Gastrocnemius medialis (tissue), 4 donors: Measurements from ENCODE around the gene HDAC7. TPM values are rescaled to one million over a fixed set of nuclear protein-coding genes. Genes with fewer than 3 reads are reported as not detected.
A peak's percentile ranks its signal among the peaks of the same experiment; 100 is the strongest.

ENCODE experiments used
- ATAC-seq, 2 donors: fragments of 150-250 bp; one replicate each; pipeline ENCODE4 v1.9.1; 2016
- DNase-seq, 2 donors: peaks; one replicate each; pipeline ENCODE4 v3.0.0-alpha.2; 2019
- H3K27ac ChIP-seq, 4 donors: fragments of 200-600 bp; sonication (generic); 1 replicate in 1 of 4; 2 replicates in 3 of 4; pipeline ENCODE4 v1.5.1; 2016 to 2018; ENCODE audit warnings: mild to moderate bottlenecking in 2 of 4, moderate library complexity in 1 of 4
- H3K27me3 ChIP-seq, 3 donors: fragments of 200-600 bp; sonication (generic) in 2 of 3; 1 replicate in 1 of 3; 2 replicates in 2 of 3; pipeline versions ENCODE4 v1.5.1 to v1.6.0; 2016 to 2019; ENCODE audit warnings: mild to moderate bottlenecking in 1 of 3, moderate library complexity in 1 of 3
- H3K36me3 ChIP-seq, 2 donors: fragments of 200-600 bp; sonication (generic) in 1 of 2; one replicate each; pipeline ENCODE4 v1.5.1; 2017 to 2018
- H3K4me1 ChIP-seq, 2 donors: fragments of 200-600 bp; sonication (generic) in 1 of 2; one replicate each; pipeline ENCODE4 v1.5.1; 2016 to 2017; ENCODE audit warnings: mild to moderate bottlenecking in 2 of 2
- H3K4me3 ChIP-seq, 4 donors: fragments of 200-600 bp; sonication (generic) in 3 of 4; 1 replicate in 1 of 4; 2 replicates in 3 of 4; pipeline ENCODE4 v1.5.1; 2016 to 2019; ENCODE audit warnings: mild to moderate bottlenecking in 2 of 4
- H3K9me3 ChIP-seq, 3 donors: fragments of 200-600 bp; sonication (generic) in 2 of 3; 1 replicate in 1 of 3; 2 replicates in 2 of 3; pipeline ENCODE4 v1.5.1; 2016 to 2019
- POLR2A ChIP-seq, 2 donors: fragments of 450-650 bp; IDR thresholded peaks; one replicate each; pipeline ENCODE4 v1.6.1; 2017; ENCODE audit warnings: antibody characterized with exemption in 2 of 2, mild to moderate bottlenecking in 2 of 2, moderate library complexity in 2 of 2
- in situ Hi-C, 4 donors: fragments of 200-750 bp; cut with MboI; loops; one replicate each; pipeline versions ENCODE4 v1.15.0 to v1.8.0; 2017; ENCODE audit warnings: low sequenced_read_pairs in 4 of 4
- intact Hi-C: fragments of 100-400 bp; cut with DNase I; formaldehyde crosslinking; loops from one replicate; pipeline ENCODE4 v1.15.1; 2023; ENCODE audit warnings: low total_unique reads
- total RNA-seq, 4 donors: library from RNA; depleted of rRNA; stranded (reverse); fragments of >200 nt; gene quantifications; one replicate each; pipeline versions ENCODE4 v1.1.0 to v1.2.3, GENCODE V29; 2016
- TF ChIP-seq, protein P1 (sequence below), 5 experiments: fragments of 450-650 bp in 3 of 5; fragments of 200-600 bp in 2 of 5; sonication (generic) in 2 of 5; IDR thresholded peaks in 4 of 5; conservative IDR thresholded peaks in 1 of 5; 1 replicate in 4 of 5; 2 replicates in 1 of 5; pipeline ENCODE4 v1.5.1; 2016 to 2019; ENCODE audit warnings: antibody characterized with exemption in 5 of 5, mild to moderate bottlenecking in 3 of 5, moderate library complexity in 3 of 5

HDAC7 gene
- total RNA-seq, 4 donors from 2014 or later, result 12.2 to 27.1 (median 17.0) TPM

DNA sequence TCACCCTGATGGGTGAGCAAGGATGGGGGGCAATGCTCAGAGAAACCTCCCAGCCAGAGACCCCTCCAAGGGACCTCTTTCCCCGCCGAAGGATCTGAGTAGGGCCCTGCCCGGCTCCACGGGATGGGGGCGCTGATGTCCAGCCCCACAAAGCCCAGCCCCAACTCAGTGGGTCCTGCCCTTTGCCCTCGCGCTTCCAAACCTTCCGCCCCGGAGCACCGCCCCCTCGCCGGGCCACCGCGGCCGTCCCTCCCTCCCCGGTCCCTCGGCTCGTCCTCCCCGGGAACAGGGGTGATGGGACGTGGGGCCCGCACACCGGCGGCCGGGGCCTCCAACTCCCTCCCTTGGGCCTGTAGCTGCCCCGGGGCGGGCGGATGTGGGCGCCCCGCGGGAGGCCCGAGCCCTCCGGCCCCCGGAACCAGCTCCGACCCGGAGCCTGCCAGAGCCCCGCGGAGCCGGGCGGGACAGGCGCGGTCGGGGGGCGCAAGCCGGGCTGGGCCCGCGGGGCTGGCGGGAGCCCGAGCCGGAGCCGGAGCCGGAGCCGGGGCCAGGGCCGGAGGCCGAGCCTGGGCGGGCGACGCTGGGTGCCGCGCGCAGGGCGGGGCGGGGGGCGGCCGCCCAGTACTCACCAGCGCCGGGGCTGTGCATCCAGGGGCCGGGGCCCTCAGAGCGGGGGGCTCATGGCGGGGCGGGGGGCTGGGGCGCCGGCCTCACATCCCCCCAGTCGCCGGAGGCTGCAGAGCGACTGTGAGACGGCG, 386 bp downstream of the HDAC7 start:
- H3K27me3 ChIP-seq, result no peaks in the 10 kb centered on the region
- intact Hi-C loops (loop anchor here (1.0 to 10.0 kb wide), 3 partner anchors 18 to 345 kb away; no protein-coding TSS in a partner anchor), in situ Hi-C loops (no loop called here)
- DNase-seq, result peak in 1 of 2 donors; percentile 61
- H3K27ac ChIP-seq, result peak overlapping the region; percentile 85 to 94 (median 92)
- TF ChIP-seq POLR2A (IDR thresholded peaks at IDR 0.05), result peak in 1 of 2 donors; percentile 18
- TF ChIP-seq, protein P1, sequence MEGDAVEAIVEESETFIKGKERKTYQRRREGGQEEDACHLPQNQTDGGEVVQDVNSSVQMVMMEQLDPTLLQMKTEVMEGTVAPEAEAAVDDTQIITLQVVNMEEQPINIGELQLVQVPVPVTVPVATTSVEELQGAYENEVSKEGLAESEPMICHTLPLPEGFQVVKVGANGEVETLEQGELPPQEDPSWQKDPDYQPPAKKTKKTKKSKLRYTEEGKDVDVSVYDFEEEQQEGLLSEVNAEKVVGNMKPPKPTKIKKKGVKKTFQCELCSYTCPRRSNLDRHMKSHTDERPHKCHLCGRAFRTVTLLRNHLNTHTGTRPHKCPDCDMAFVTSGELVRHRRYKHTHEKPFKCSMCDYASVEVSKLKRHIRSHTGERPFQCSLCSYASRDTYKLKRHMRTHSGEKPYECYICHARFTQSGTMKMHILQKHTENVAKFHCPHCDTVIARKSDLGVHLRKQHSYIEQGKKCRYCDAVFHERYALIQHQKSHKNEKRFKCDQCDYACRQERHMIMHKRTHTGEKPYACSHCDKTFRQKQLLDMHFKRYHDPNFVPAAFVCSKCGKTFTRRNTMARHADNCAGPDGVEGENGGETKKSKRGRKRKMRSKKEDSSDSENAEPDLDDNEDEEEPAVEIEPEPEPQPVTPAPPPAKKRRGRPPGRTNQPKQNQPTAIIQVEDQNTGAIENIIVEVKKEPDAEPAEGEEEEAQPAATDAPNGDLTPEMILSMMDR (IDR thresholded peaks at IDR 0.05 in 4 of 5, conservative IDR thresholded peaks at IDR 0.05 in 1 of 5), result peak in 3 of 5 experiments; percentile 21 to 40 (median 38)
- peak overlapping the region; percentile 69 to 89 (median 81) for H3K4me3 ChIP-seq
- H3K36me3 ChIP-seq, result no peaks in the 10 kb centered on the region
- no peaks in the 10 kb centered on the region for H3K9me3 ChIP-seq
- peaks cover 64 to 82% of the 10 kb centered on the region in 2 donors for H3K4me1 ChIP-seq
- peak; percentile 31 to 33 for ATAC-seq

DNA sequence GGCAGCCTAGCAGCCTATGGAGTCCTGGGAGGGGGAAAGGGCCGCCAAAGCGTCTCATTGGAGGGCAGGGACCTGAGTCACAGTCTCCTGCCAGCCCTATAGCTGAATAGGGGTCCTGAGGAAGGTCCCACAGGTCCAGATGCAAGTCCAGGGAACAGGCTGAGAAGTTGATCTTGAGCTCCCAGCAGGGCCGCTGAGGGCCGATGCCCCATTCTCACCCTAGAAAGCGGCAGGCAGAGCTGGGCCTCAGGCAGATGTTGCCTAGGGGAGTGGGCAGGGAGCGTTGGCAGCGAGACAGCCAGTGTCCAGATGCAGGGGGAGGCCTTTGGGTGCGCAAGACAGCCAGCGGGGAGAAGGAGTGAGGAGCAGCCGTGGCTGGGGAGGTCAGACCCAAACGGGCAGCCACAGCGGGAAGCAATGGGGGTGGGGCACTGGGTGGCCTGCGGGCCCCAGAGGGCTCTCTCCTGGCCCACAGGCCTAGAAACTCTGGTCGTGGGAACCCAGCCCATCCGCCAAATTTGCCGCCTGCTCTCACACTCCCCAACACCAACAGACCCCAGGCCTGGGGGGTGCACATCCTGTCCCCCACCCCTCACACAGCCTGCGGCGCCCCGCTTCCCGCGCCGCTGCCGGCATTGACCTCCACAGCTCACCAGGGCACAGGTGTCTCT, 1.1 kb downstream of the HDAC7 start:
- Histone ChIP-seq H3K27me3 (no peaks in the 10 kb centered on the region), H3K9me3 (no peaks in the 10 kb centered on the region), H3K4me3 (peak overlapping the region; percentile 64 to 83 (median 74)), H3K4me1 (peaks cover 66 to 84% of the 10 kb centered on the region in 2 donors), H3K27ac (peak overlapping the region; percentile 85 to 94 (median 92)), H3K36me3 (no peaks in the 10 kb centered on the region)
- no peak for TF ChIP-seq POLR2A (IDR thresholded peaks at IDR 0.05)
- TF ChIP-seq, protein P1 (IDR thresholded peaks at IDR 0.05 in 4 of 5, conservative IDR thresholded peaks at IDR 0.05 in 1 of 5), result no peak
- in situ Hi-C loops (no loop called here), intact Hi-C loops (loop anchor here (1.0 to 10.0 kb wide), 3 partner anchors 18 to 346 kb away; no protein-coding TSS in a partner anchor)
- no peak for ATAC-seq
- no peak for DNase-seq

DNA sequence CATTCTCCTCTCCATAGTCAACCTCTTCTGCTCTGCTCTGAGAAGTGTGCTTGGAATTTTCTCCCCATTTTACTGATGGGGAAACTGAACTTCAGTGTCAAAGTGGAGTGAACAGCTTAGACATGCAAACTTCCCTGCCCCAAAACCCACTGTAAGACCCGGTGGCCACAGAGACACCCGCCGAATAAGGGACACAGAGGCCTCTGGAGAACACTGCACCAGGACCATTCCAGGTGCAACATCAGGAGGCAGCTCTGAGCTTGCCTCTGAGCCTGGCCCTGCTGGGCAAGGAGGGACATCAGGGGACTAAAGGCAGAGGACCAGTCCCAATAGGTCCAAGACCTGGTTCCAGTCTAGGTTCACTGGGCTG, 1.7 kb downstream of the HDAC7 start:
- intact Hi-C loops, result loop anchor here (2.0 to 10.0 kb wide), 2 partner anchors 17 to 347 kb away; no protein-coding TSS in a partner anchor
- TF ChIP-seq, protein P1 (IDR thresholded peaks at IDR 0.05 in 4 of 5, conservative IDR thresholded peaks at IDR 0.05 in 1 of 5), result no peak
- no peak for TF ChIP-seq POLR2A (IDR thresholded peaks at IDR 0.05)
- peaks cover 70 to 88% of the 10 kb centered on the region in 2 donors for H3K4me1 ChIP-seq
- H3K4me3 ChIP-seq, result peak overlapping the region; percentile 64 to 83 (median 74)
- DNase-seq, result no peak
- H3K27me3 ChIP-seq, result no peaks in the 10 kb centered on the region
- no peak for ATAC-seq
- no peaks in the 10 kb centered on the region for H3K36me3 ChIP-seq
- H3K27ac ChIP-seq, result peak overlapping the region; percentile 85 to 94 (median 92)
- in situ Hi-C loops, result no loop called here
- no peaks in the 10 kb centered on the region for H3K9me3 ChIP-seq

DNA sequence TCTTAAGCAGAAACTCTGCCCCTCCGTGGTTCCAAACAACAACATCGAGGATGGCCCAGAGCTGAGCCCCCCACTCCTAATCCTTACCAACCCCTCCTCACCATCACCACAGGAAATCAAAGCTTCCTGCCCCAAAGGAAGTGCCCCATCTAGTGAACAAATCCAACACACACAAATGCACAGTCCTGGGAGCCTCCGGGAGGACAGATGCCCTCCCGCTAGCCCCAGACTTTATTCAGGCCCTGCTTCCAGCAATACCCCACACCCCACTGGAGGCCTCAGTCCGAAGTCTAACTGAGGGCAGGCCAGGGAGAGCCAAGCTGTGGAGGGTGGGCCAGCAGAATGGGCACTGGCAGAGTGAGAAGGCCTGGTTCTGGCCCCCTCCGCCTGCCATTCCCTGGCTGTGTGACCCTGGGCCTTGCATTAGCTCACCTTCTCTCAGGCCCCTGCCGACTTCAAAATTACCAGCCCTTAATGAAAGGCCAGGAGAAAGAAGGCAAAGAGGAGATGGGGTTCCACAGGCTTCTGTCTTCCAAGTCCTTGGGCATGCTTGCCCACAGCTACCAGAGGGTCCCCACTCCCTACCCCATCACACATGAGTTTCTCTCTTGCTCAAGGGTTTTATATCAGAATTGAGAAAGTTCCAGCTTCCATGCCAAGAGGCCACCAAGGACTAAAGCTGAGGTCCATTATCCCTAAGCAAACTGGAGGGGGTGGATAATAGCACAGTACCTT, 2.3 kb downstream of the HDAC7 start:
- intact Hi-C loops, result loop anchor here (2.0 to 10.0 kb wide), 2 partner anchors 17 to 347 kb away; no protein-coding TSS in a partner anchor
- Histone ChIP-seq H3K36me3 (no peaks in the 10 kb centered on the region), H3K4me1 (peaks cover 69 to 86% of the 10 kb centered on the region in 2 donors), H3K9me3 (no peaks in the 10 kb centered on the region), H3K27me3 (no peaks in the 10 kb centered on the region), H3K27ac (peak overlapping the region; percentile 85 to 94 (median 92)), H3K4me3 (peak overlapping the region; percentile 64 to 83 (median 74))
- DNase-seq (no peak), ATAC-seq (no peak)
- in situ Hi-C loops, result no loop called here
- TF ChIP-seq, protein P1 (IDR thresholded peaks at IDR 0.05 in 4 of 5, conservative IDR thresholded peaks at IDR 0.05 in 1 of 5), result peak in 1 of 5 experiments; percentile 26
- TF ChIP-seq POLR2A (IDR thresholded peaks at IDR 0.05), result no peak
